ENCODE data around the gene ADARB1. TPM values are rescaled to one million over a fixed set of nuclear protein-coding genes. Genes with fewer than 3 reads are reported as not detected.

ADARB1 gene
- total RNA-seq, 2 experiments from 2014 or later: 27.5 to 28.6 TPM

- CTCF ChIA-PET: no interaction called here
- Histone ChIP-seq H3K36me3 (ENCODE audit: insufficient read depth, low read length) (no peaks in the 10 kb centered on the region), H3K27ac (ENCODE audit: low read depth in 1 of 2, low read length in 2 of 2) (no peak overlapping the region), H3K9me3 (ENCODE audit: control insufficient read depth in 1 of 2, insufficient read depth in 1 of 2, low read length in 2 of 2) (no peaks in the 10 kb centered on the region), H3K27me3 (ENCODE audit: control insufficient read depth in 1 of 2, insufficient read depth in 2 of 2, low read length in 2 of 2) (no peaks in the 10 kb centered on the region), H3K4me1 (ENCODE audit: insufficient read depth, low read length) (peaks cover 64% of the 10 kb centered on the region), H3K4me3 (ENCODE audit: low read length) (no peak overlapping the region)
- Mint-ChIP-seq H3K36me3 (ENCODE audit: low read depth) (no peaks in the 10 kb centered on the region), H3K27me3 (no peaks in the 10 kb centered on the region), H3K4me1 (ENCODE audit: low read depth) (peaks cover 90% of the 10 kb centered on the region), H3K27ac (peak overlapping the region; percentile 94), H3K9me3 (no peaks in the 10 kb centered on the region), H3K4me3 (peak overlapping the region; percentile 61)
- TF ChIP-seq CTCF (IDR thresholded peaks at IDR 0.05): no peak
- POLR2A ChIA-PET: no interaction called here
- intact Hi-C loops (cut with DNase I, micrococcal nuclease): loop anchor here in 1 of 2 experiments (2.0 kb wide), 1 partner anchor 15 kb away; no protein-coding TSS in a partner anchor
- ATAC-seq (ENCODE audit: poor library complexity): no peak
- DNase-seq: no peak
These were observed 13.7 kb downstream of the ADARB1 start for GRCh38 chr21:45088116-45088515.

GRCh38 chr21:45088729-45089128 is 14.3 kb downstream of the ADARB1 start:
- no peak overlapping the region for H3K27ac ChIP-seq (ENCODE audit: low read depth in 1 of 2, low read length in 2 of 2)
- Mint-ChIP-seq H3K4me1 (ENCODE audit: low read depth) (peaks cover 89% of the 10 kb centered on the region), H3K36me3 (ENCODE audit: low read depth) (no peaks in the 10 kb centered on the region), H3K27ac (no peak overlapping the region), H3K9me3 (no peaks in the 10 kb centered on the region), H3K4me3 (no peak overlapping the region), H3K27me3 (no peaks in the 10 kb centered on the region)
- intact Hi-C loops (cut with DNase I, micrococcal nuclease): loop anchor here in 1 of 2 experiments (2.0 kb wide), 1 partner anchor 14 kb away; no protein-coding TSS in a partner anchor
- ATAC-seq (ENCODE audit: poor library complexity) (no peak), DNase-seq (no peak)
- no peaks in the 10 kb centered on the region for H3K9me3 ChIP-seq (ENCODE audit: control insufficient read depth in 1 of 2, insufficient read depth in 1 of 2, low read length in 2 of 2)
- H3K27me3 ChIP-seq (ENCODE audit: control insufficient read depth in 1 of 2, insufficient read depth in 2 of 2, low read length in 2 of 2): no peaks in the 10 kb centered on the region
- H3K4me3 ChIP-seq (ENCODE audit: low read length): no peak overlapping the region
- H3K4me1 ChIP-seq (ENCODE audit: insufficient read depth, low read length): peaks cover 64% of the 10 kb centered on the region
- CTCF ChIA-PET: interaction anchor here (0.7 kb wide), 1 partner anchor 10 kb away, joined by 4 read pairs; no protein-coding TSS in a partner anchor
- TF ChIP-seq CTCF (IDR thresholded peaks at IDR 0.05): no peak
- POLR2A ChIA-PET: interaction anchor here (1.2 kb wide), 1 partner anchor 10 kb away, joined by 4 read pairs; no protein-coding TSS in a partner anchor
- H3K36me3 ChIP-seq (ENCODE audit: insufficient read depth, low read length): no peaks in the 10 kb centered on the region

DNA sequence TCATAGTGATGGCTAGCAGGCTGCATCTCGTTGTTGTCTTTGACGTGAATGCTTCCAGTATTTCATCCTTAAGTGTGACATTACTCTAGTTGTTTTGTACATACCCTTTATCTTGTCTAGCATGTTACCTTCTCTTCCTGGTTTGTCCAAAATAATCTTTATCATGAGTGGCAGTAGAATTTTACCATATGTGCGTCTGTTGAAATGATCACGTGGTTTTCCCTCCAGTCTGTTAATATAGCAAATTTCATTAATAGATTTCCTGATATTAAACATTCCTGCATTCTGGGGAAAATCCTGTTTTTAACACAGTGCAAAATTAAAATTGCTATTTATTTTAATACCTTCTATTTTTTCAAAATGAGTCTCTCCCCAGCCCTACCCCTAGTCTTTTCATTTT is 15.6 kb downstream of the ADARB1 start:
- no peak for DNase-seq
- ATAC-seq (ENCODE audit: poor library complexity): no peak
- ChIA-PET CTCF (interaction anchor here (1.2 kb wide), 1 partner anchor 38 kb away, joined by 3 read pairs; no protein-coding TSS in a partner anchor), POLR2A (interaction anchor here (0.6 to 0.7 kb wide), 2 partner anchors 11 to 16 kb away, joined by 3 read pairs; no protein-coding TSS in a partner anchor)
- H3K27me3 Mint-ChIP-seq: no peaks in the 10 kb centered on the region
- Histone ChIP-seq H3K27ac (ENCODE audit: low read depth in 1 of 2, low read length in 2 of 2) (no peak overlapping the region), H3K36me3 (ENCODE audit: insufficient read depth, low read length) (peaks cover 2% of the 10 kb centered on the region), H3K27me3 (ENCODE audit: control insufficient read depth in 1 of 2, insufficient read depth in 2 of 2, low read length in 2 of 2) (no peaks in the 10 kb centered on the region), H3K4me3 (ENCODE audit: low read length) (no peak overlapping the region), H3K9me3 (ENCODE audit: control insufficient read depth in 1 of 2, insufficient read depth in 1 of 2, low read length in 2 of 2) (no peaks in the 10 kb centered on the region), H3K4me1 (ENCODE audit: insufficient read depth, low read length) (peaks cover 54% of the 10 kb centered on the region)
- no peaks in the 10 kb centered on the region for H3K9me3 Mint-ChIP-seq
- no peaks in the 10 kb centered on the region for H3K36me3 Mint-ChIP-seq (ENCODE audit: low read depth)
- H3K4me3 Mint-ChIP-seq: no peak overlapping the region
- intact Hi-C loops (cut with DNase I, micrococcal nuclease): loop anchor here in 1 of 2 experiments (2.0 kb wide), 1 partner anchor 13 kb away; no protein-coding TSS in a partner anchor
- TF ChIP-seq CTCF (IDR thresholded peaks at IDR 0.05): no peak
- no peak overlapping the region for H3K27ac Mint-ChIP-seq
- peaks cover 88% of the 10 kb centered on the region for H3K4me1 Mint-ChIP-seq (ENCODE audit: low read depth)

All from CD4-positive, alpha-beta T cell (primary cell).